Effector memory CD4-positive, alpha-beta T cell (primary cell): ENCODE results near the gene SCAMP3.
"Not testable (repeated sequence)": the region's sequence is repeated elsewhere in the genome, so short reads cannot be mapped to it uniquely, and the experiment has no call there.

Experiments used
- DNase-seq, 3 donors: peaks; one replicate each; pipeline ENCODE4 v3.0.0-alpha.2; 2020
- H3K27ac ChIP-seq: 2 replicates; pipeline ENCODE4 v1.7.0; 2013; ENCODE audit warnings: mild to moderate bottlenecking, low read length, moderate library complexity; ENCODE audit not compliant: insufficient read depth, poor library complexity, severe bottlenecking
- H3K27me3 ChIP-seq: replicated peaks from 2 replicates; pipeline ENCODE4 v1.7.0; 2013; ENCODE audit warnings: mild to moderate bottlenecking, low read length; ENCODE audit not compliant: insufficient read depth, control insufficient read depth, poor library complexity, severe bottlenecking
- H3K36me3 ChIP-seq: 2 replicates; pipeline ENCODE4 v1.7.0; 2013; ENCODE audit warnings: mild to moderate bottlenecking, low read length, moderate library complexity; ENCODE audit not compliant: control insufficient read depth, insufficient read depth
- H3K4me1 ChIP-seq: 2 replicates; pipeline ENCODE4 v1.7.0; 2013; ENCODE audit warnings: low read length, mild to moderate bottlenecking; ENCODE audit not compliant: control insufficient read depth, insufficient read depth, poor library complexity, severe bottlenecking
- H3K4me3 ChIP-seq: 2 replicates; pipeline ENCODE4 v1.7.0; 2013; ENCODE audit warnings: low read length, low read depth, mild to moderate bottlenecking; ENCODE audit not compliant: insufficient read depth, poor library complexity, severe bottlenecking
- H3K9me3 ChIP-seq: 2 replicates; pipeline ENCODE4 v1.7.0; 2013; ENCODE audit warnings: mild to moderate bottlenecking, low read length, moderate library complexity; ENCODE audit not compliant: control insufficient read depth

Gene SCAMP3

DNA sequence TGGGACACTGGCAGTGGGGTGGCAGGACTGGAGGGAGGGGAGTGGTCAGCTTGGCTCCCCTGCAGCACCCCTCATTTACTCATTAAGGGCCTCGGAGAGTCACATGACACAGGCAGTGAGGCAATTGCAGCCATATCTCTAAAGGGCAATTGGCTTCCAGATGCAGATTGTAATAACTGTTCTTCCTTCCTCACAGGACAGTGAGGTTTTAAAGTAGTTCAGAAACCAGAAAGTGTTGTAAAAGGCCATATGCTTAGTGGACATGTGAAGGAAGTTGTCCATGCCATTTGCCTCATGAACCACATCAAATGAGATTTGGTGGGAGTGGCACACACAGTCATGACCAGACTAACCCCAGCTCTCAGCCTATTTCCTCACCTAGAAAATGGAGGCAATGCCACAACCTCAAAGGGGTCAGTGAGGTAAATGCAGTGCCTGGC lies 42.5 kb downstream of the SCAMP3 start:
- Histone ChIP-seq H3K27me3 (no peaks in the 10 kb centered on the region), H3K27ac (no peak overlapping the region), H3K4me1 (no peaks in the 10 kb centered on the region), H3K9me3 (no peaks in the 10 kb centered on the region), H3K36me3 (no peaks in the 10 kb centered on the region), H3K4me3 (no peak overlapping the region)
- DNase-seq, result no peak

DNA sequence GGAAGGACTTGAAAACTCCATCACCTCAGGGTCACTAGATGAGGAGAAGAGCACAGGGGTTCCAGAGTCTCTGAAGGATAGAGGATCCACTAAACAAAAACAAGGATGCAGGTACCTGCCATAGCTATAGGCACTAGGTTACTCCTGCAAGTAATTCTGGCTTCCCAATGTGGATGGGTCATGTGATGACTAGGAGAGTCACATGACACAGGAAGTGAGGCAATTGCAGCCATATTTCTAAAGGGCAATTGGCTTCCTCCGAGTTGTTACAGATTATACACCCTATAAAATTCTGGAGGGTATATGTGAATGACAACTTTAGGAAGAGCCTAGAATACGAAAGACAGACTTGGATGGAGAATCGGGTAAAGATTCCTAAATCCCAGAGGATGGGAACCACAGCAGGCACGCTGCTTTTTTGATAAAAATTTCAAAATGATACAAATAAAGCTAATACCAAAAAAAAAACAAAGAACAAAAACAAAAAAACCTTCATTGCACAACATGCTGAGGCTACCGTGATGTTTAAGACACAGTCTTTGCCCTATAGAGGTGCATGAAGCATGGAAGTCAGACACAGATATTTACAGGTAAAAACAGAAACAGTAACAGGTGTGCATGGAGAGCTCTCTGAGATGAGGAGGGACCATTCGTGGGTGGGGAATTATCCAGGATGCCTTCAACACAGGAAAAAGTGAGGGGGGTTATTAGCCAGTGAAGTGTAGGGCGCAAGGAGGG lies 43.1 kb downstream of the SCAMP3 start:
- no peaks in the 10 kb centered on the region for H3K9me3 ChIP-seq
- no peaks in the 10 kb centered on the region for H3K4me1 ChIP-seq
- no peak overlapping the region for H3K27ac ChIP-seq
- DNase-seq, result no peak
- H3K4me3 ChIP-seq, result no peak overlapping the region
- no peaks in the 10 kb centered on the region for H3K36me3 ChIP-seq
- no peaks in the 10 kb centered on the region for H3K27me3 ChIP-seq

DNA sequence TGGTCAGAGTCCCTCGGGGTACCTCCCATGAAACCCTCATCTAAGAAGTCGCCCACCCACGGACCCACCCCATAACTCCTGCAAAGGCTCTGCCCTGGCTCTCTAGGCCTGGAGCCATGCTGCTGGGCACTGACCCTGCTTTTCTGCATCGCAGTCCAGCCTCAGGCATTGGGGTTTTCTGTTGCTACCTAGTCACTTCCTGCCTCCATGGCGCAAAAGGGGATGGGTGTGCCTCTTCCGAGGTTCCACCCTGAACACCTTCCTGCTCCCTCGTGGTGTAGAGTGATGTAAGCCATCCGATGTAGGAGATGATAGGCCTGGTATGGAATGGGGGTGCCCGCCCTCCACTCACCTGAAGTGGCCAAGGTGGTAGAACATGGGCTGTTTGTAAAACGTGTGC lies 47.5 kb downstream of the SCAMP3 start:
- not testable (repeated sequence) for H3K4me1 ChIP-seq, DNase-seq, H3K27me3 ChIP-seq, H3K27ac ChIP-seq, H3K36me3 ChIP-seq, H3K4me3 ChIP-seq, H3K9me3 ChIP-seq

DNA sequence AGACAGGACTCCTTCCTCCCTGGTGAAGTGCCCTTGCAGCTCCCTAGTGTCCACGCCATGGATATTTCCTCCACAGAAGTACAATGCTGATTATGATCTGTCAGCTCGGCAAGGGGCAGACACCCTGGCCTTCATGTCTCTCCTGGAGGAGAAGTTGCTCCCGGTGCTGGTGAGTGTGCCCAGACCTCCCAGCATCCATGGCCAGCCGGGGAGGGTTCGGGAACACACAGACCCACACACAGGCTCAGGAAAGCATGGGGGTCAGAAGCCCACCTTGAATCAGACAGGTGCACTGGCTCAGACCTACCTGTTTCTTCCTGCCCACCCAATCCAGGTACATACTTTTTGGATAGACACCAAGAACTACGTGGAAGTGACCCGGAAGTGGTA lies 50.1 kb downstream of the SCAMP3 start:
- not testable (repeated sequence) for H3K4me3 ChIP-seq, H3K27me3 ChIP-seq, DNase-seq, H3K36me3 ChIP-seq, H3K27ac ChIP-seq, H3K9me3 ChIP-seq
- peaks cover 22% of the 10 kb centered on the region for H3K4me1 ChIP-seq

DNA sequence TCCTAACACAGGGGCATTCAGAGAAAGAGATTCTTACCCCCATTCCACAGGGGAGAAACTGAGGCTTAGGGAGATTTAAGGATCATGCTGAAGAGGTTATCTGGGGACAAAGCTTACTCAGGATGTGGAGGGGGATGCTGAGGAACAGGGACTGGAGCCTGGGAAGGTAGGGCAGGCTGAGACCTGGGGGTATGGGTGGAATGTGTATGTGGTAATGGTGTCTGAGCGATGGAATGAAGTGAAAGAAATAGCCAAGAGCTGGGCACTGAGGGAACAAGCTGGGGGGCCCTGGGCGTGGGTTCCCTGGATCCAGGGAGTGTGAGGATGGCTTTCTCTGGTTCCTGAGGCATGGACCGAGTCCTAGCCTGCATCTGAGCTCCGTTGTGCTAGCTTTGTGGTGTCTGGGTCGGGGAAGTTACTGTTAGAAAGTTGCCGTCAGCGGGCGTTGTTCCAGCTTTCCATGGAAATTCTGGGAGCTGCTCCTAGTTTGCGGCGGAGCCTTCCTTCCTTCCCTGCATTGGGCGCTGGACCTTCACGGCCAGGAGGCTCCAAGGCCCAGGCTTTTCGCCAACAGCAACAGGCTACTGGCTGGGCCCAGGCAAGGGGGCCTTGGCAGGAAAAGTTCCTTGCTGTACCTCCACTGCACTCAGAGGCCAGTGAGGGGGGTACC lies 50.6 kb downstream of the SCAMP3 start:
- H3K36me3 ChIP-seq, H3K4me3 ChIP-seq, DNase-seq, H3K27me3 ChIP-seq, H3K9me3 ChIP-seq, H3K27ac ChIP-seq: not testable (repeated sequence)
- peaks cover 26% of the 10 kb centered on the region for H3K4me1 ChIP-seq

DNA sequence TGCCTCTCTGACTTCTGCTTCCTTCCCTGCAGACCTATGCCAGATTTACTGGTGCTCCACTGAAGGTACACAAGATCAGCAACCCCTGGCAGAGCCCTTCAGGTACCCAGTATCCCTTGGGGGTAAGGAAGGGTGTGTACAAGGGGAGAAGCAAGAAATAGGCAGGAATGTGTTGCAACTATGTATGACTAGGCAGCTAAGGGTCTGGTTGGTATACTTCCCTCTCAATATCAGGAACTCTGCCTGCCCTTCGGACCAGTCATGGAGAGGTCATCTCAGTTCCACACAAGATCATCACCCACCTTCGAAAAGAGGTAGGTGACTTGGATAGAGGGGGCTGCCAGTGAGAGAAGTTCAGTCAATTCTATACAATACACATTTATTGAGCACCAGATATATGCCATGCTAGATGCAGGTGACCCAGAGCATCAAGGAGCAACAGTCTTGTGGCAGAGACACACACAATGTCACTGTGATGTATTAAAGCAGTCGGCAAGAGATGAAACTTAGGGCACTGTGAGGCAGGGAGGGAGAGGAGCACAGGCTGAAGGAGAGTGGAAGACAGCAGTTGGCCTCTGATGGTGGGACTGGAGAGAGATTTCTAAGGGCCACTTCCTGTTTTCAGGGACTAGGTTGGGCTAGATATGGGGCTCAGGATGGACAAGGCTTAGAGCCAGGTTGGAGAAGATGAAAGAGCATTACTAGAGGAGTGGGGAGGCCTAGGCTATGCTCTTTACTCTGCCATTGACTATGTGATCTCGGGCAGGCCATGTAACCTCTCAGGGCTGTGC lies 51.7 kb downstream of the SCAMP3 start:
- Histone ChIP-seq H3K27me3 (no peaks in the 10 kb centered on the region), H3K9me3 (no peaks in the 10 kb centered on the region), H3K27ac (no peak overlapping the region), H3K4me3 (no peak overlapping the region), H3K4me1 (peaks cover 26% of the 10 kb centered on the region), H3K36me3 (no peaks in the 10 kb centered on the region)
- no peak for DNase-seq

DNA sequence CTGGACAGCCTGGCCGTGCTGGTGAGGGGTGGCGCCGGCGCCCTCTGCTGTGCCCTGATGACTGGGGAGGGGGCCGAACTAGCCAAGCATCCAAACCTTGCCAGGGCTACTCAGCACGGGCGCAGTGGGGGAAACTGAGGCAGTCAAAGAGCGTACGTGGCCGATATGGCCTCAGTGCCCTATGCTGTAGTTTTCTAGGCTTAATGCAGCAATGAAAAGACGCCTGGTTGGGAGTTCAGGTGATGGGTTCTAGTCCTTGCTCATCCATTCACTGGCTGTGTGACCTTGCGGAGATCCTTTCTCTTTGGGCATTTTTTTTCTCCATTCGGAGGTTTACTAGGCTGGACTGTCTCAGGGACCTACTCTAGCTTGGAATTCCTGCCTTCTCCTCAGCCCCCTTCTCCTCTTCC lies 52.8 kb downstream of the SCAMP3 start:
- DNase-seq, result no peak
- Histone ChIP-seq H3K4me1 (peaks cover 26% of the 10 kb centered on the region), H3K27ac (peak overlapping the region; percentile 100), H3K9me3 (no peaks in the 10 kb centered on the region), H3K36me3 (no peaks in the 10 kb centered on the region), H3K27me3 (no peaks in the 10 kb centered on the region), H3K4me3 (peak overlapping the region; percentile 97)

DNA sequence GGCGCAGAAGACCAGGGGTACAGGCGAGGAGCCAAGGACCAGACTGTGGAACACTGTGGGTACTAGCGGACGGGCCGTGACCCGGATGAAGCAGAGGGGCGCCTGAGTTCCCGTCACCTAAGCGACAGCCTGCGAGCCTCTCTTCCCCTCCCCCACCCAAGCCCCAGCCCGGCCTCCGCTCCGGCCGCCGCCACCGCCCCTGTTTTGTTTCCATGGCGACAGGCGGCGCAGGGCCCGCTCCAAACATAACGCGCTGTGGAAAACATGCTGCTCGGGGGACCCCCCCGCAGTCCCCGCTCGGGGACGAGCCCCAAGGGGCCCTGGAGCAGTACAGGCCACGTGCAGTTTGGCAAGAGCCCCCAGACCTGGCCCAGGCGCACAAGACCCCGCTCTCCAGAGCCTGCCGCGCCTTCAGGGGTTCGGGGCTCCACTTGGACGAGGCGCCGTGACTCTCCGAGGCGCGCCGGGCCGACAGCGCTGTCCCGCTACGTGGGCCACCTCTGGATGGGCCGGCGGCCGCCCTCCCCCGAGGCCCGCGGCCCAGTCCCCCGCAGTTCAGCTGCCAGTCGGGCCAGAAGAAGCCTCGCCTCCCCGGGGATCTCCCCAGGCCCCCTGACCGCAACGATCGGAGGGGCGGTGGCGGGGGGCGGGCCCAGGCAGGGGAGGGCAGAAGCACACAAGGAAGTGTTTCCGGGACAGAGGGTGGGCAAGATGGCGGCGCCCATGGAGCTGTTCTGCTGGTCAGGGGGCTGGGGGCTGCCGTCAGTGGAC lies 53.4 kb downstream of the SCAMP3 start, which contains the start of gene MTX1:
Gene MTX1, plus strand, starts transcription at position 155 of the 771 bp plus-strand sequence. Its CDS starts 110 bp downstream, at position 265.
- peak; percentile 88 to 90 (median 89) for DNase-seq
- peak within 1 kb of the TSS; percentile 97 for H3K4me3 ChIP-seq
- peaks cover 26% of the 10 kb centered on the region for H3K4me1 ChIP-seq
- H3K27ac ChIP-seq, result peak within 1 kb of the TSS; percentile 100
- H3K27me3 ChIP-seq, result no peaks in the 10 kb centered on the region
- no peaks in the 10 kb centered on the region for H3K36me3 ChIP-seq
- H3K9me3 ChIP-seq, result no peaks in the 10 kb centered on the region

DNA sequence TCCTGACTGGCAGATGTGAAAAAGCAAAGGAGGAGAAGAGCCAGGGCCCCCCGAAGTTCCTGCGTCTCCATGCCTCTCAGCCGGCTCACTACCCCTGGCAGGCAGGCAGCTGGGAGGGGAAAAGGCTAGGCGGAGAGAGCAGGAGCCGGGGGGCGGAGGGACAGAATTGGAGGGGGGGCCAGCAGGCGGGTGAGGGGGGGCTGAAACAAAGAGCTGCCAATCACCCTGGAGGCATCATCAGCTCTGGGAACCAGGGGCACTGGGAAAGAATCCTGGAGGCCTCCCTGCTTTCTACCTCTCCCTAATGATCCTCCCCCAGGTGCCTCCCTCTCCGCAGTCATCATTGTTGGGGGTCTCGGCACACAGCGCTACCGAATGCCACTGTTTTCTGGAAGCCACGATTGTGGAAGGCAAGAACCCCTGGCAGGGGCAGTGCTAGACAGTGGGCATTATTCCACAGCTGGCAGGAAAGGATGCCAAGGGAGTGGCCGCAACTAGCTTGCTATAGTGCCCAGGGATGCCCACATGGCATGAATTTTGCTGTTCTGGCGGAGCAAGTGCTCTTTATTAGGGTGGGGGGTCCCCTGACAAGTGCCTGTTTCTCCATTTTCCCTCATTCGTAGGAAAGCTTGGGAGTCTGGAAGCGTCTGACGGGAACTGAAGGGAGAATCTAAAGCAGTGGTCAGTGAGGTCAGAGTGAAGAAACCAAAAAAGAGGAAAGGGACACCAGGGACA lies 54.2 kb downstream of the SCAMP3 start, which contains the start of gene THBS3:
Gene THBS3, minus strand, starts transcription at position 92 of the 735 bp plus-strand sequence. Its CDS starts 21 bp downstream, at position 71.
- DNase-seq, result no peak
- Histone ChIP-seq H3K27ac (peak within 1 kb of the TSS; percentile 100), H3K4me1 (peaks cover 26% of the 10 kb centered on the region), H3K27me3 (no peaks in the 10 kb centered on the region), H3K4me3 (peak within 1 kb of the TSS; percentile 97), H3K36me3 (no peaks in the 10 kb centered on the region), H3K9me3 (no peaks in the 10 kb centered on the region)
